Sigmoid colon (tissue), 7 donors: ENCODE results near the gene HPCAL1. TPM values are rescaled to one million over a fixed set of nuclear protein-coding genes. Genes with fewer than 3 reads are reported as not detected.

Experiments used
- DNase-seq: peaks from one replicate; pipeline ENCODE4 v3.0.0-alpha.2; 2019
- H3K27ac ChIP-seq, 4 donors: fragments of 200-600 bp; sonication (generic); one replicate each; pipeline ENCODE4 v1.5.1; 2016 to 2019; ENCODE audit warnings: mild to moderate bottlenecking in 1 of 4
- H3K27me3 ChIP-seq, 3 donors: fragments of 200-600 bp; sonication (generic); one replicate each; pipeline ENCODE4 v1.5.1; 2019; ENCODE audit warnings: mild to moderate bottlenecking in 1 of 3
- H3K36me3 ChIP-seq, 4 donors: fragments of 200-600 bp; sonication (generic); one replicate each; pipeline ENCODE4 v1.5.1; 2016 to 2019
- H3K4me1 ChIP-seq, 4 donors: fragments of 200-600 bp; sonication (generic); one replicate each; pipeline ENCODE4 v1.5.1; 2017 to 2019
- H3K4me3 ChIP-seq, 4 donors: fragments of 200-600 bp; sonication (generic); one replicate each; pipeline ENCODE4 v1.5.1; 2017 to 2019; ENCODE audit warnings: mild to moderate bottlenecking in 2 of 4, moderate library complexity in 1 of 4
- H3K9me3 ChIP-seq, 4 donors: fragments of 200-600 bp in 3 of 4; sonication (generic) in 3 of 4; one replicate each; pipeline versions ENCODE4 v1.5.1 to v1.6.1; 2013 to 2019
- EP300 ChIP-seq, 4 donors: sonication (generic); formaldehyde crosslinking; IDR thresholded peaks; one replicate each; pipeline ENCODE4 v1.6.1; 2017; ENCODE audit warnings: antibody characterized with exemption in 4 of 4
- POLR2A ChIP-seq, 2 donors: fragments of 450-650 bp; IDR thresholded peaks; one replicate each; pipeline ENCODE4 v1.6.1; 2016; ENCODE audit warnings: antibody characterized with exemption in 2 of 2, mild to moderate bottlenecking in 2 of 2, moderate library complexity in 2 of 2
- POLR2AphosphoS5 ChIP-seq, 4 donors: sonication (generic); formaldehyde crosslinking; IDR thresholded peaks; one replicate each; pipeline ENCODE4 v1.6.1; 2017; ENCODE audit warnings: antibody characterized with exemption in 4 of 4
- WGBS, 2 donors: extraction: QIAGEN DNeasy Blood & Tissue Kit; methylation state at CpG; one replicate each; pipeline ENCODE4 v1.1.7; 2013; 5-methylcytosine and 5-hydroxymethylcytosine counted together
- intact Hi-C: fragments of 100-400 bp; cut with DNase I; formaldehyde crosslinking; loops from one replicate; pipeline ENCODE4 v1.15.1; 2023
- polyA plus RNA-seq, 3 donors: library from polyadenylated mRNA; stranded (reverse); fragments of 200-250 nt; gene quantifications; one replicate each; pipeline ENCODE4 v1.2.3, GENCODE V29; 2013
- total RNA-seq, 4 donors: library from RNA; depleted of rRNA; stranded (reverse); fragments of >200 nt; gene quantifications; one replicate each; pipeline ENCODE4 v1.1.0, GENCODE V29; 2016
- TF ChIP-seq, protein P1 (sequence below), 4 experiments: fragments of 450-650 bp in 3 of 4; fragments of 200-600 bp in 1 of 4; IDR thresholded peaks; one replicate each; pipeline ENCODE4 v1.5.1; 2016 to 2019; ENCODE audit warnings: antibody characterized with exemption in 4 of 4, mild to moderate bottlenecking in 3 of 4, moderate library complexity in 2 of 4
- donor health status: healthy with polysubstance abuse.
- donor health status: Bipolar disorder and iron deficiency.
- donor health status: healthy.

Gene HPCAL1
- total and polyA plus RNA-seq, 7 donors: 27.7 to 115 (median 46.0) TPM

GRCh38 chr2:10305254-10305635, 2.5 kb downstream of the HPCAL1 start:
- Histone ChIP-seq H3K4me3 (peak overlapping the region in 1 of 4 donors; percentile 63), H3K27ac (peak overlapping the region in 2 of 4 donors; percentile 83 to 86), H3K36me3 (no peaks in the 10 kb centered on the region), H3K4me1 (peaks cover 0 to 44% (median 27%) of the 10 kb centered on the region in 4 donors), H3K9me3 (no peaks in the 10 kb centered on the region), H3K27me3 (no peaks in the 10 kb centered on the region)
- DNase-seq: no peak
- WGBS, 2 donors: 5 to 17% methylated on average over 4 of the region's 4 CpGs
- intact Hi-C loops: no loop called here
- TF ChIP-seq EP300 (IDR thresholded peaks at IDR 0.05): no peak
- TF ChIP-seq POLR2AphosphoS5 (IDR thresholded peaks at IDR 0.05): no peak
- no peak for TF ChIP-seq POLR2A (IDR thresholded peaks at IDR 0.05)
- TF ChIP-seq, protein P1, sequence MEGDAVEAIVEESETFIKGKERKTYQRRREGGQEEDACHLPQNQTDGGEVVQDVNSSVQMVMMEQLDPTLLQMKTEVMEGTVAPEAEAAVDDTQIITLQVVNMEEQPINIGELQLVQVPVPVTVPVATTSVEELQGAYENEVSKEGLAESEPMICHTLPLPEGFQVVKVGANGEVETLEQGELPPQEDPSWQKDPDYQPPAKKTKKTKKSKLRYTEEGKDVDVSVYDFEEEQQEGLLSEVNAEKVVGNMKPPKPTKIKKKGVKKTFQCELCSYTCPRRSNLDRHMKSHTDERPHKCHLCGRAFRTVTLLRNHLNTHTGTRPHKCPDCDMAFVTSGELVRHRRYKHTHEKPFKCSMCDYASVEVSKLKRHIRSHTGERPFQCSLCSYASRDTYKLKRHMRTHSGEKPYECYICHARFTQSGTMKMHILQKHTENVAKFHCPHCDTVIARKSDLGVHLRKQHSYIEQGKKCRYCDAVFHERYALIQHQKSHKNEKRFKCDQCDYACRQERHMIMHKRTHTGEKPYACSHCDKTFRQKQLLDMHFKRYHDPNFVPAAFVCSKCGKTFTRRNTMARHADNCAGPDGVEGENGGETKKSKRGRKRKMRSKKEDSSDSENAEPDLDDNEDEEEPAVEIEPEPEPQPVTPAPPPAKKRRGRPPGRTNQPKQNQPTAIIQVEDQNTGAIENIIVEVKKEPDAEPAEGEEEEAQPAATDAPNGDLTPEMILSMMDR (IDR thresholded peaks at IDR 0.05): no peak

GRCh38 chr2:10305715-10306114, 3.0 kb downstream of the HPCAL1 start:
- Histone ChIP-seq H3K27me3 (no peaks in the 10 kb centered on the region), H3K4me1 (peaks cover 0 to 44% (median 27%) of the 10 kb centered on the region in 4 donors), H3K27ac (no peak overlapping the region), H3K9me3 (no peaks in the 10 kb centered on the region), H3K36me3 (no peaks in the 10 kb centered on the region), H3K4me3 (no peak overlapping the region)
- WGBS, 2 donors: 68 to 73% methylated on average over 10 of the region's 10 CpGs
- intact Hi-C loops: no loop called here
- TF ChIP-seq POLR2AphosphoS5 (IDR thresholded peaks at IDR 0.05) (no peak), POLR2A (IDR thresholded peaks at IDR 0.05) (no peak)
- DNase-seq: no peak

GRCh38 chr2:10306901-10307463, 4.3 kb downstream of the HPCAL1 start:
- Histone ChIP-seq H3K4me1 (peaks cover 0 to 40% (median 25%) of the 10 kb centered on the region in 4 donors), H3K4me3 (no peak overlapping the region), H3K27me3 (no peaks in the 10 kb centered on the region), H3K36me3 (no peaks in the 10 kb centered on the region), H3K27ac (no peak overlapping the region), H3K9me3 (no peaks in the 10 kb centered on the region)
- TF ChIP-seq, protein P1 (IDR thresholded peaks at IDR 0.05): no peak
- TF ChIP-seq EP300 (IDR thresholded peaks at IDR 0.05) (no peak), POLR2A (IDR thresholded peaks at IDR 0.05) (no peak), POLR2AphosphoS5 (IDR thresholded peaks at IDR 0.05) (no peak)
- DNase-seq: no peak
- WGBS, 2 donors: 87% methylated on average over 4 of the region's 4 CpGs
- intact Hi-C loops: no loop called here

DNA sequence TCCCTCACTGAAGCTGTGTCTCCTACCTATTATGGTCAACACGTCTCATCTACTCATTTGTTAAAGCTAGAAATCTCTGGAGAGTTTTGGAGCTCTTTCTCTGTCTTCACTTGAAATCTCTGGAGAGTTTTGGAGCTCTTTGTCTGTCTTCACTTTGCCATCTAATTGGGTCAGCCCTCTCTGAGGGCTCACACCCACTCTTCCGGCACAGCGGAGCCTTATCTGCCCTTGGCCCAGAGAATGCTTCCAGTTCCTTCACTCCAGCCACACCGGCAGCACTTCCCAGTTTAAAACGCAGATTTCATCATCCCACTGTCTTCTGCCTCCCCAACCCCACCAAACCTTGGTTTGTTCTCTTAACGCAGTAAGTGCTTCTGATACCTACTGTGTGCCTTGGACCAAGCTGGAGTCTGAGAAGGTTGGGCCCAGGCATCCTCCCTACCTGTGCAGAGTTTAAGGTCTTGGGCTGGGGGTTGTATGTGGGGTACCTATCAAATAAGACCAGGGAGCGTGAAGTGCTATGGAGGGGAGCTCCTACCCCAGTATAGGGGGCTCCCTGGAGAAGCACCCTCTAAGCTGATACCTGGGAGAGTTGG, 5.0 kb downstream of the HPCAL1 start:
- no peaks in the 10 kb centered on the region for H3K9me3 ChIP-seq
- H3K4me3 ChIP-seq: no peak overlapping the region
- H3K27ac ChIP-seq: no peak overlapping the region
- DNase-seq: no peak
- H3K27me3 ChIP-seq: no peaks in the 10 kb centered on the region
- H3K4me1 ChIP-seq: peaks cover 0 to 36% (median 21%) of the 10 kb centered on the region in 4 donors
- no peaks in the 10 kb centered on the region for H3K36me3 ChIP-seq
- TF ChIP-seq, protein P1 (IDR thresholded peaks at IDR 0.05): no peak
- no peak for TF ChIP-seq POLR2AphosphoS5 (IDR thresholded peaks at IDR 0.05)
- intact Hi-C loops: no loop called here
- 74 to 82% methylated on average over 7 of the region's 7 CpGs for WGBS, 2 donors

GRCh38 chr2:10308866-10309265, 6.2 kb downstream of the HPCAL1 start:
- peaks cover 0 to 27% (median 14%) of the 10 kb centered on the region in 4 donors for H3K4me1 ChIP-seq
- no peak for DNase-seq

More at GRCh38 chr2:10308866-10309265, 6.2 kb downstream of the HPCAL1 start:
- Histone ChIP-seq H3K4me3 (no peak overlapping the region), H3K9me3 (no peaks in the 10 kb centered on the region), H3K27ac (no peak overlapping the region), H3K36me3 (no peaks in the 10 kb centered on the region), H3K27me3 (no peaks in the 10 kb centered on the region)
- intact Hi-C loops: no loop called here
- 97 to 98% methylated on average over 2 of the region's 2 CpGs for WGBS, 2 donors
- TF ChIP-seq, protein P1 (IDR thresholded peaks at IDR 0.05): no peak
- no peak for TF ChIP-seq POLR2AphosphoS5 (IDR thresholded peaks at IDR 0.05)
- no peak for TF ChIP-seq POLR2A (IDR thresholded peaks at IDR 0.05)
- TF ChIP-seq EP300 (IDR thresholded peaks at IDR 0.05): no peak
